Activated gamma-delta T cell treated with anti-CD3 and anti-CD28 coated beads, Interleukin-2, amount 50 U/mL, for 16 hours (primary cell): ENCODE measurements around the gene HHAT.

ENCODE experiments used
- DNase-seq: peaks from one replicate; pipeline ENCODE4 v3.0.0-alpha.2; 2020; ENCODE audit warnings: low read depth

Gene HHAT

DNA sequence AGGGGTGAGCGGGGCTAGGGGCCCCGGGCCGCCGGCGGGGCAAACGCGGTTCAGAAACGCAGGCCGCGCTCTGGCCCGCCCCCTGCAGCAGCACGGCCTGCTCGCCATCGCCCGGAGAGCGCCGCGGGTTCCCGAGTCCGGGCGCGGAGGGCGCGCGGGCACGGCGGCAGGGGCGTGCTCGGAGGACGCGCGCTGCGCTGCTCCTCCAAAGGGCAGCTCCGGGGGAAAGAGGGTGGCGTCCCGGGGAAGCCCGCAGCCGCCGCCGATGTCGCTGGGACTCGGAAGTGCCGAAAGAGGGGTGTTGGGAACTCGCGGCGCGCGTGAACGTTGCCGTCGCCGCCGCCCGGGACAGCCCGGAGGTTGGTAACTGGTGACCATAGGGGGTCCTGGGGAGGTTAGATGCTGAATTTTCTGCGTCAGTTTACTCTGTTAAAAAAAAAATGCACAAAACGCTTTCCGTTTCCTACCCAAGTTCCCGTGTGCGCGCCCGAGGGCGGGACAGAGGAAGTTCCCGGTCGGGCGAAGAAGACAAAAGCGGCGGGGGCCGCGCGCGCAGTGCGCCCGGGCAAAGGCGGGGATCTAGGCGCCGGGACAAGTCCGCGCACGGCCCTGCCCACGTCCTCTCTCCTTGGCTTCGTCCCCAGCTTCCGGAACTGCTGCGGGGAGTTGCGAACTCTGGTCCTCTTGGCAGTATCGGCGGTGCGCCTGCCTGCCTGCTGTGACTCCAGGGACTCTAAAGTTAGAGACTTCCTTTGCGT lies at the start of gene HHAT:
TSS of gene HHAT (plus strand) at position 157 of the 758 bp plus-strand sequence. CDS start 20,074 bp downstream, outside the sequence.
- DNase-seq, result peak; percentile 41

DNA sequence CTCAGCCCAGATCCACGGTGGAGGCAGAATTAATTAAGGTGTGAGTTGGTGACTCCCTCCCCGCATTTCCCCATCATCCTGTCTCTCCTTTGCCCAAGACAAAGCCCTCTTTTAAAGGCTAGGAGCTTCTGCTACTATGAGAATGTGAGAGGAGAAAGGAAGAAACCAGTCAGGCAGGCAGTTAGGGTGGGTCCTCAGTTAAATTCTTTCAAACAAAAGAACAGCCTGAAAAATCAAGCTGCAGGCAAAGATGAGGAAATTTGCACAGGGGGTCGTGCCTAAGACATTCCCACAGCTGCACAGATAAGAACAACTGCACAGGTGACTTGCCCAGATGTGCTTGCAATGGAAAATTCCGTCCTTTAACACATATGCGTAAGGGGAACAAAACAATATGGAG lies 48.5 kb upstream of the HHAT start:
- DNase-seq, result no peak

DNA sequence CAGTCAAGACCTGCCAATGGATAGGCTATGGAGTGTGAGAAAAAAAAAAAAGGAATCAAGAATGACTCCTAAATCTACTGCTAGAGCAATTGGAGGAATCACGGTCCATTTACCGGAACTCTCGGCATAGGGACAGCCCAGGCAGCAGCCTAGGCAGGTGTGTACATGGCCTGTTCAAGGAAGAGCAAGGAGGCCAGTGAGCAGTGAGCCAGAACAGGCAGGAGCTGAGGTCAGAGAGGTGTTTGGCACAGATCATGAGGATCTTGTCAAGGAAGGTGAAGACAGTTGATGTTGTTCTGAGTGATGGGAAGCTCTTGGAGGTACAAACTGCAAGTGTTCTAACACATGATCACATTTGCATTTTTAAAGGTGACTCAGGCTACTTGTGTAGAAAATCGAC lies 40.6 kb upstream of the HHAT start:
- no peak for DNase-seq

DNA sequence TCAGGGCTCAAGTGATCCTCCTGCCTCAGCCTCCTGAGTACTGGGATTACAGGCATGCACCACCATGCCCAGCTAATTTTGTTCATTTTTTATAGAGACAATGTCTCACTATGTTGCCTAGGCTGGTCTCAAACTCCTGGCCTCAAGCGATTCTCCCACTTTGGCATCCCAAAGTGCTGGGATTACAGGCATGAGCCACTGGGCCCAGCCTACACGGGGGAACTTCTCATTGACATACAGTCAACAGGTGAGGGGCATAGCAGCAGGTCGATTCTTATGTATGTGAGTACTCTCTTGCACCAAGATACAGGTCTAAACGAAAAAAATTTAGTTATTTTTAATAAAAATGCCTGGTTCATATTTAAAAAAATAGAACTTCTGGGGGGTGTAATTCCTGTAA lies 39.5 kb upstream of the HHAT start:
- no peak for DNase-seq

DNA sequence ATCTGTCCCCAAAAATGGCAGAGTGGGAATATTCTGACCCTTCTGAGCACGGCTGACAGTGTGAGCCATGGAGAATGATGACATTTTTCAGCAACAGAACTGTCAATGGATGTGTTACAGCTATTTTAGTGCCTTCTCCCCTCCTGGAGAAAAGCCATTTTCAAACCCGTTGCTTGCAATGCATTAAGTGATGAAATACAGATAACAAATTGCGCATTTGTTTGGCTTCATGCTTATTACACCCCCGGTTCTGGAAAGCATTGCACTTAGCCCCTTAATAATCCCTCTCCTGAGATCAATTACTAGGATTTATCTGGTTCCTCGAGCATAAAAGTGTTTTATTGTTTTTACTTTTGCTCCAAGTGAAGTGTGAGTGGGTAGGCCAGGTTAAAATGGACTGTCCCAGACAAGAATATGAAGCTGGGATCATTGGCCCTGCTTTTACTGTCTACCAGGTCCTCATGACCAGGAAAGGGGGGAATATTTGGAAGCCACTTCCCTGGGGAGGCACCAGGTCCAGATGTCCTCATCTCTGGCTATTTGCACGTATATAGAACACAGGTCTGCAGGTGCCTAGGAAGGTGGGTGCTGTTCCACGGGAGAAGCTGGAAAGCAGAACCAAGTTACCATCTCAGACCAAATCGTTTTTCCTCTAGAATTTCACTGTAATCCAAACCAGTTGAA lies 37.5 kb upstream of the HHAT start:
- DNase-seq, result no peak

DNA sequence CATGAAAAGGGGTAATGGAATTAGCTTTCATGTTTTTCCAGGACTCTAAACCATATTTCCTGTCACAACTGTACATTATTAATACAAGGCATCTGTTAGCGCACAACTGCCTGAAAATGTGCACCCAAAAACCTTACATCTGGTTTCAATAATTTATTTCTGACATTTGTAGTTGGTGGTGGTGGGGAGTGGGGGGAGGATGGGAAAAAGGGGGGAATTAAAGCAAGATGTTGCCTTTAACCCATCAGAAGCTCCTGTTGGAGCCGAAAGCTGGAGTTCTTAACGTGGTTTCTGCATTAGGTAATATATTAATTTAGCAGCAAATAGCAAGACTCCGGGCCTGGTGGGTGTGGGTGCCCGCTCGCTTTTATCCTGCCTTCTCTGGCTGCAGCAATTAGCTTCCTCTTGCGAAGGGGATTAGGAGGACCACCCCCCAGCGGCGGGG lies 36.9 kb upstream of the HHAT start:
- no peak for DNase-seq

DNA sequence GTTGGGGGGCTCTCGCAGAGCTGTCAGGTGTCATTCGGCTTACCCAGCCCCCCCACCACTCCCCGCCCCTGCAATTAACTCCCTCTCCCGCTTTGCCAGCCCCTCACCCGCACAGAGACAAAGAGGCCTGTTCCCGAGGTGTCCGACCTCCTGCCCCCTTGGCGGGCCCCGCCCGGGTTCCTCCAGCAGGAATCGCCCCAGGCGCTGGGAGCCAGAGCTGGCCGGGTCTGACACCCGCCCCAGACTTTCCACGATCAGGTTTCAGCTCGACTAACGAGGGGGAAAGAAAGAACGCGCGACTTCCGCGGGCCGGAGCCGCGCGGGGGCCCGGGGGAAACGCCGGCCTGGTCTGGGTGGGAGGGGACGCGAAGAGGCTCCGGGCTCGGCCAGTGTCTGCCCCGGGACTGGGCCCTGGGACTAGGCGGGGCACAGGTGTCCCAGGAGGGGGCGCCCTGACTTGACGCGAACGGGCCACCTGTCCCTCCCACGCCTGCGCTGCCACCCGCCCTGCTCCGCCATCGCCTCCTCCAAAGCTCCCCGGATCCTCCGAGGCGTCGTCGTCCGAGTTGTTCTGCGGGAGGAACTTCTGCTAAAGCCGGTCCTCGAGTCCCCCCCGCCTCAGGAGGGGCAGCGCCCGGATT lies 36.4 kb upstream of the HHAT start:
- peak; percentile 5 for DNase-seq

DNA sequence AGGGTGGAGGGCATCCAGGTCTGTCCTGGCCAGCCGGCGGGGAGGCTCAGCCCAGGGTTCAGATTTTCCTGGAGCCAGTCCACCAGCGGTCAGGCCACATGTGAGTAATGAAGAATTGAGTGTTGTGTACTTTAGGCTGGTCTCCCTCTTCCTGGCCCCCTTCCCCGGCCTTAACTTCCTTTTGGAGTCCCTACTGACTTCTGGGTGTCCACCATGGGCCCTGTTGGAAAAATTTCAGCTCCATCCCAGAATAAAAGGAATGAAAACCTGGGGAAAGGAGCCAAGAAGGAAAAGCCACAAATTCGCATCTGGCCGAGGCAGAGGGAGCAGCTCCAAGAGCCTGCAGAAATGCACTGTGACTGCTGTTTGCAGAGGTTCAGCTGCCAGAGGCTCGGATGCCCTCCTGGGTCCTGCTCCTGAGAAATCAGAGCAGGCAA lies 35.5 kb upstream of the HHAT start:
- DNase-seq, result no peak

DNA sequence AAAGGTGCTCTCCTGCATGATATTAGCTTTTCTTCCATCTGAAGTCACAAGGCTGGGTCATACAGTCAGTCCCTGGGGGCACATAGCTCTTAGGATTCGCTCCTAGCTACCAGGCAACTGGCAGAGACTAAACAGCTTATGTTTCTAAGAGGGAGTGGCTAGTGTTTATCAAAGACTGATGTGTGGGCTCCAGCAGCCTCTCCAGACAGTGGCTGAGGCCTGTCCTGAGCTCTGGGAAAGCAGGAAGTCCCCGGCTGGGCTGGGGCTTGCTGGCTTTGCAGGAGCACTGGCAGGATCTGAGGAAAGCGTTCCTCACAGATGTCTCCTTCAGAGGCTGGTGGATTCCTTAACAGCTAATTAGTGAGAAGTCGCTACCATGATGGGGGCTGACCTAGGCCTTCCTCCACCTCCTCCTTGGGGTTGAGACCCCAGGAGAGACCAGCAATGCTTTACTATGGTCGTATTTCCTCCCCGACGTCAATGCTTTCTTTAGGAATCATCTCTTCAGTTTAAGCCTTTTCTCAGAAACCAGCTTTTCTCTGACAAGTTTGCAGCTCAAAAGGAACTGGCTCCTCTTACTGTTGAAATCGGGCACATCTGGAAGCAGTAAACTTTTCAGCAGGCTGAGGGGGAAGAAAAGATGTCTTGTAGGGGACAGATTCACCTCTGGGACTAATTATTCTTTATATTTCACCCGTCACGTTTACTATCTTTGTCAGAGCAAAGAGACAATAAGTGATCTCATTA lies 33.5 kb upstream of the HHAT start:
- no peak for DNase-seq

DNA sequence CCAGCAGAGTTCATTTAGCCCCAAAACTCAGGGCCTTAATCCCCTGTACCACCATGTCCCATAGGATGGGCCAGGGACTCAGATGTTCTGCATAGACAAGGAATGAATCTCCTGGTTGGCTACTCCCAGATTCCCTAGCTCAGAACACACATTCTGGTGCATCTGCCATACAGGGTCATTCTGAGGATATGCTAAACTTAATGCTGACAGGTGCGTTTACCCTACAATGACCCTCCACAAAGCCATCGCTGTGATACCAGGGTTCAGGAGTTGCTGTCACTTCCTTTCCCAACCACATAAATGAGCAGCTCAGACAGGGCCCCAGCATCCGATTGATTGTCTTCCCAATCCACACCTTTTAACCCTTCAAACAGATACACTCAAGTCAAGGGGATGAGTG lies 32.0 kb upstream of the HHAT start:
- no peak for DNase-seq

DNA sequence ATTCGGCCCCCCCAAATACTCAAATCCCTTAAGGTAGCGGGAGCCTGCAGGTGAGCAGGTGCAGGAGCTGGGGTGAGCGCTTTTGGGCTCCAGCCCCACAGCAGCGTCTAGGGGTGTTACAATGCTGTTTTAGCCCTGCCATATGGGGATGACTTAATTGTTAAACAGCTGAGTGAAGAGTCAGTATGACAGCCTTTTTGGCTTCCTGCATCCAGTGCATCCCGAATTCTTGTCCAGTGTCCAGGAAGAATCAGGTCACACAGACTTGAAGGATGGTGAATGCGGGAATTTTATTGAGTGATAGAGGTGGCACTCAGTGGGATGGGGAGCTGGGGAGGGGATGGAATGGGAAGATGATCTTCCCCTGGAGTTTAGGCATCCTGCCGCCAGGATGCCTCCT lies 30.4 kb upstream of the HHAT start:
- no peak for DNase-seq

DNA sequence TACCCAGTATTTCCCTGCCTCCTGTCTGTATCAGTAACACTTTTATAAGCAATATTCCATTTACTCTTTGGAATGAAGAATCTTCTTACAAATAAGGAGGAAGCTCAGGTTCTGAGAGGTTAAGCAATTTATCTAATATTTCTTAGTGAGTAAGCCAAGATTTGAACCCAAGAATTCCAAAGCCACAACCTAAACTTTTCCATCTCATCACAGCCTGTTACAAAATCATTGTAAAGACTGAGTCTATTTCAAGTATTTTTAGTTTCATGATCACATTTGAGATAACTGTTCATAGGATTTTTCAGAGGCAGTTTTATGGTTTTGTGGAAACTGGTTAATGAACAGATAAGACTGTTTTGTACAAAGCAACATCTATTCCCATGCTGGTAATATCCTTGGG lies 29.8 kb upstream of the HHAT start:
- DNase-seq, result no peak

DNA sequence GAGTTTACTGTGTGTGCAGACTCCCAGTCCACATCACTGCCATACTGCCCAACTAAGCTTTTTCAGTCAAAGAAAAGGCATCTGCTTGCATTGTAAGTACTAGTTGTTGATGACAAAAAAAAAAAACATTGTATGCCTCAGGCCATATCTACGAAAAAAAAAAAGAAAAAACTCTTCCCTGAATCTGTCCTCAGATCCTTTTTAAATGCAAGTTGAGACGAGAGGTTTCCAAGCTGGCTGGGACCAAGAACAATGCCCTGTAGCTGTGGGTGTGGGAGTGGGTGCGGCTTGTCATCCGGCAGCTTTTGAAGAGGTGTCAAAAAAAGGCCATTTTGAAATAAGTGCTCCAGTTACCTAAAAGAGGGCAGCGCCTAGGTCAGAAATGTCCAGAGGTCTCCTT lies 29.2 kb upstream of the HHAT start:
- DNase-seq, result no peak

DNA sequence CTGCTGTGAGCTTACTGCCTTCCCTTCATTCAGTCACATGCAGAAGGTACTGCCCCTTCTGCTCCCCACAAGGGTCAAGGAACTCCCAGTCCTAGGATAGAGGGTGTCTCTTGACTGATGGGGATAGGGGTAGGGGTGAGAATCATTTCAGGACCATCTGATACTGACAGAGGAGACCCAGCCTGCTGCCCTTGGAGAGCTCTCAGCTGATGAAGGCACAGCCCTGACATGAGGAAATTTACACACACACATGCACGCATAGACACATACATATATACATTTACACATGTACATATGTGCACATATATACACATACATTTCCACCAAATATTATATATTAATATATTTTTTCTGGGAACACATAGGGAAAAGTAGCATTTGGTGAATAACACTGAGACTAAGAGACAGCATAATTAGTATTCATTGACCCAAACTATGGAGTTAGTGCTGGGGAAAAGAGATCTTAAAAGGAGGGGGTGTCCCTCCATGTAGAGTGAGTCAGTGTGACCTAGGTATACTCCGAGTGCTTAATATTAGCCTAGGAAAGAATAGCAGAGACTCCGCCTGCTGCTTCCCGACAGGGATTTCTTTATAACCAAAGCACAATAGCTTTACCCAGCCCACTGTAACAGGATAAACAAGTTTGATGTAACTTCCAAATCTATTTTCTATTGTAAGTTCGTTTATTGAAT lies 27.6 kb upstream of the HHAT start:
- DNase-seq, result no peak

DNA sequence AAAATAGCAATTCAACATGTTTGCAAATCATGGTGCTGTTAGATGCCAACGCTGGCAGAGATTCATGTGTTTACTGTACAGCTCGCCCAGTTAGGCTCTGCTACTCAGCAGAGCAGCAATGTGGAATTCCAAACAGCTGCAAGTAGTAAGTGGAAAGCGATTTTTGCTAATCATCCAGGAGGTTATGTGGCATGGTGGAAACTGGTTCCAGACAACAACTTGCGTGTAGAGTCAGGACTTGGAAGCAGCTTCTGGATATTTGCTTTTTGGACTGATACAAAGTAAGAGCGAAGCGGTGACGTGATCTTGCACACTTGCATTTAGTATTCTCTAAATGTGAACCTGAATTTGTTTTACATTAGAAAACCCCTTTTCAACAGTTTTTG lies 27.1 kb upstream of the HHAT start:
- no peak for DNase-seq

DNA sequence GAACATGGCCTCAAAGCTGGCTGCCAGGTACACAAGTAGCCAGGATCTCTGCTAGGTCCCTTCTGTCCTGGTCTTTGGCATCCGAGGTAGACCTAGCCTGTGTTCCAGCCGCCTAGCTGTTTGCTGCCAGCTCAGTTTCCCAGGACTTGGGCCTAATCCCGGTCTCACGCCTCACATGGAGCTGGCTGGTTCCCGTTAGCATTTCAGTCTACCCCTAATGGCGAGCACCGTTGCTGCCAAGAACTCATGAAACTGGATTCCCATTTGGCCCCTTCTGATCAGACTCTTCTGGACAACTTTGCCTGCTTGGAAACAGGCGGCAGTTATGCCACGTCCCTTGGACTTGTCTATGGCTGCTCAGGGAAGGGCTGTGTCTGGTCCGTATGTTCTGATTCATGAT lies 26.2 kb upstream of the HHAT start:
- no peak for DNase-seq

DNA sequence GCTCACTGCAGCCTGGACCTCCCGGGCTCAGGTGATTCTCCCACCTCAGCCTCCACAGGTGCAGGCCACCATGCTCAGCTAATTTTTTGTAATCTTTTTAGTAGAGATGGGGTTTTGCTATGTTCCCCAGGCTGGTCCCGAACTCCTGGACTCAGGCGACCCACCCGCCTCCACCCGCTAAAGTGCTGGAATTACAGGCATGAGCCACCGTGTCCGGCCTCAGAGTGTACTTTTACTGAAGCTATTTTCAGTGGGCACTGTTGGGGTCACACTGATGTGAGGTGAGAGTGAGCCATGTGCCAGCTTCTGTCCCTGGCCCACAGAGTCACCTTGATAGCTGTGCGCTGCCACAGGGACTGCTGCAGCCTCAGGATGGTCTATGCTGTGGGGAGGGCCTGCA lies 25.3 kb upstream of the HHAT start:
- DNase-seq, result no peak

DNA sequence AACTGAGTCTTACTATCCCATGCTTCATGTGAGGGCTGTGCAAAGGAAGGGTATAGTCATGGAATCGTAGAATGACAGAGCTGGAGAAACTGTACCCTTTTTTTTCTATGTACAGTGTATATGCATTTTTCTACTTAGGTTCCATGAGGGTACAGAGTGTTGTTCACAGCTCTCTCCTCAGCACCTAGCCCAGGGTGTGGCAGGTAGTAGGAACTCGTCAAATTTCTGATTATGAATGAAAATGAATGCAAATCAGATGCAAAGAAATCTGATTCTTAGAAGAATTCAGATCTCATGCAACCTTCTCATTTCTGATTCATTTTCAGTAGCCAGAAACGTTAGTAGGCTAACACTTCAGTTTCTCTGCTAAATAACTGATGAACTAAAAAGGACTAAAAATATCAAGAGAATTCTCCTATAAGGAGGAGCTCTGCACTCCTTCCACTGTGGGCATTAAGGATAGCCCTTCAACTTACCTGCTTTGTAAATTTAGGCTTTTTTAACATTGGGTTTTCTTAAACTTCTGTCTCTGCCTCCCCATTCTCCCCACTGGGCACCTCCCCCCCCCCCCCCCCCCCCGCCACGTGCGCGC lies 18.0 kb upstream of the HHAT start:
- no peak for DNase-seq

DNA sequence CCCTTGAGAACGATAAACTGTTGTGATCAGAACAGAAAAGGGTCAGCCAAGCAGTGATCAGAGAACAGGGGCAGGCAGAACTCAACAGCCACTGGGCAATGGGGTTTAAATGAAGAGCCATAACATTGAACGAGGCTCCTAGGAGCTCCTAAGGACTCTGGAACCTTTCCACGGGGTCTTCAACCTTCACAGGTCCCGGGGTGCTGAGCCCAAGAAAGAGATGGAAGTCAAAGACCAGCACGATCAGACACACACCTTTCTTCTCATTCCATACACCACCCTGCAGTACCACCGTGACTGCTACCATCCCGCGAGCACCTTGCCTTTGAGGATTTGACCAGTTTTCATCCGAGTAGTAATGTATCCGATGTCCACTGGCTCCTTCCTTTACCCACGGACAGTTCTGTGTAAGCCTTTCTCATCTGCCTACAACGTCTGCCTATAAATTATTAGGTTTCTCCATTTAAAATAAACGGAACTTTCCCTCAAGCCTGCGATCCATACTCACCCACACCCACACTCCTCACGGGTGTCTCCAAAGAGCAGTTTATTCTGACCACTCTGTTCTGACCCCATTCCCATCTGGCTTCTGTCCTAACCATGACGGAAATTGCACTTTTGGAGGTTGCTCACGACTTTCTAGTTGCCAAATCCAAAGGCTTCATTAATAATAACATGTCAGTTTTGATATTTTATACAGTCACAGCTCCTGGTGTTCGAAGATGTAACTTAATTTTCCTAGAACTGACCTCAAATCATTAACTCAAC lies 16.8 kb upstream of the HHAT start:
- DNase-seq, result no peak

DNA sequence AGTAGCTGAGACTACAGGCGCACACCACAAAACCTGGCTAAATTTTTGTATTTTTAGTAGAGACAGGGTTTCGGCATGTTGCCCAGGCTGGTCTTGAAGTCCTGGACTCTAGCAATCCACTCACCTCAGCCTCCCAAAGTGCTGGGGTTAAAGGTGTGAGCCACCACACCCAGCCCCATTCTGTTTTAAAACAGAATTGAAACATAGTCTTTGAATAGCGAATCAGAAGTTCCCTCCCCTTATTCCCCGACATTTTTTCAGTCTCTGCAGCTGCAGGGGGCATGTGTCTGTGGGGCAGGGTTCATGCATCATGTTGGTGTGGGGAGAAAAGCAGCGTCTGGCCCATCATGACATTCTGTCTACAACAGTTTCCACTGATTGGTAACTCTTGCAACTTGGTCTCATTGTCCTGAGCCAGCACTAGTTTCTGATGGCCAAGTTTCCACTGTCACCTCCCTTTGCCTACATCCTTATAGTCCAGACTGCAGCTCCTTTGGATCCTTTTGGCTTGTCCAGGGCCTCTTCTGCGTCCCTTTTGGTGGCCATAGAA lies 15.6 kb upstream of the HHAT start:
- no peak for DNase-seq
